Epithelial cell of proximal tubule (primary cell): ENCODE data around the gene TMEM127. TPM values are rescaled to one million over a fixed set of nuclear protein-coding genes. Genes with fewer than 3 reads are reported as not detected.
A peak's percentile ranks its signal among the peaks of the same experiment; 100 is the strongest.

Experiments
- DNase-seq: peaks from one replicate; pipeline ENCODE4 v3.0.0-alpha.2; 2011; ENCODE audit warnings: low read depth
- H3K4me3 ChIP-seq: 2 replicates; pipeline ENCODE4 v1.5.1; 2011; ENCODE audit warnings: low read depth, mild to moderate bottlenecking, low read length
- CTCF ChIP-seq: conservative IDR thresholded peaks from 2 replicates; pipeline ENCODE4 v1.5.1; 2012; ENCODE audit warnings: low read depth, mild to moderate bottlenecking, low read length
- total RNA-seq: library from RNA; depleted of rRNA; stranded (reverse); fragments of >200 nt; gene quantifications from 2 replicates; pipeline ENCODE4 v1.2.3, GENCODE V29; 2015

The TMEM127 gene
- total RNA-seq, 1 donor from 2014 or later = 21.3 TPM

- no peak for TF ChIP-seq CTCF
- no peak for DNase-seq
- no peak overlapping the region for H3K4me3 ChIP-seq
Observed at GRCh38 chr2:96256611-96257113, 9.1 kb downstream of the TMEM127 start.

- no peak overlapping the region for H3K4me3 ChIP-seq
- no peak for DNase-seq
- no peak for TF ChIP-seq CTCF
Observed at GRCh38 chr2:96254571-96254970, 11.2 kb downstream of the TMEM127 start.

- H3K4me3 ChIP-seq = no peak overlapping the region
- no peak for DNase-seq
- no peak for TF ChIP-seq CTCF
Observed at GRCh38 chr2:96253006-96253405, 12.8 kb downstream of the TMEM127 start.

GRCh38 chr2:96252526-96252925, 13.3 kb downstream of the TMEM127 start:
- no peak for TF ChIP-seq CTCF
- no peak for DNase-seq
- no peak overlapping the region for H3K4me3 ChIP-seq

- peak; percentile 73 for DNase-seq
- no peak overlapping the region for H3K4me3 ChIP-seq
- no peak for TF ChIP-seq CTCF
Observed at GRCh38 chr2:96251721-96252292, 14.0 kb downstream of the TMEM127 start.

GRCh38 chr2:96250188-96250587, 15.6 kb downstream of the TMEM127 start:
- H3K4me3 ChIP-seq = no peak overlapping the region
- TF ChIP-seq CTCF = no peak
- no peak for DNase-seq

GRCh38 chr2:96249654-96250053, 16.1 kb downstream of the TMEM127 start:
- H3K4me3 ChIP-seq = no peak overlapping the region
- no peak for TF ChIP-seq CTCF
- no peak for DNase-seq
